ENCODE data around the gene IL18BP. TPM values are rescaled to one million over a fixed set of nuclear protein-coding genes. Genes with fewer than 3 reads are reported as not detected.

The IL18BP gene
- total RNA-seq, 2 experiments from 2014 or later: 7.8 to 8.2 TPM

DNA sequence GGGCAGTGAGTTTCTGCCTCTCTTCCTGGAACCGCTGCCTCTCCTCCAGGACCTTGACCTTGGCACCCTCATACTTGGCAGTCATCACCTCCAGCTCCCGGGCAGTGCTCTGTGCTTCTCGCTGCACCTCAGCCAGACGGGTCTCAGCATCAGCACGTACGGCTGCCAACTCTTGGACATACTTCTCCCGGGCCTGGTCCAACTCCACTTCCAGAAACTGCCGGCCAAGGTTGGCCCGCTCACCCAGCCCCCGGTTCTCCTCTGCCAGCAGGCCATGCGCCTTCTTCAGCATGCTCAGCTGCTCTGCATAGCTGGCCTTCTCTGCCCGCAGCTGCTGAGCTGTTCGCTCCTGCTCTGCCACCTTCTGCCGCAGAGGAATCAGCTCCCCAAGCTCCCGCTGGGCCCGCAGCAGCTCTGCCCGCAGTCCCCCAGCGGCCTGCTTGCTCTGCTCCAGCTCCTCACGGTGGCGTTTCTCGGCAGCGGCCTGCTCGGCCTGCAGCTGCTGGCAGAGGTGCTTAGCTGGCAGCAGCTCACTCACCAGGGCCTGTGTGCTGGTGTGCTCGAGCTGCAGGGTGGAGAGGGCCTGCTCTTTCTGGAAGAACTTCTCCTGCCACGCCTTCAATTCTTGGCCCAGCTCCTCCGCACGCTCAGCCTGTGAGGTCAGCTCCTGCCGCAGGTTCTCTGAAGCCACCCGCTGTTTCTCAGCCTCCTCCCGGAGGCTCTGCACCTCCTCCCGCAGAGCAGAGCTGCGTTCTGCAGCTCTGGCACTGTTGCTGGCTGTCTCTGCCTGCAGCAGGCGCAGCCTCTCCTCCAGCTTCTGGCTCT is 14.4 kb downstream of the IL18BP start:
- H3K27ac Mint-ChIP-seq: no peak overlapping the region
- intact Hi-C loops (cut with micrococcal nuclease): no loop called here
- DNase-seq: no peak
- no peak for ATAC-seq
- TF ChIP-seq, protein P1, sequence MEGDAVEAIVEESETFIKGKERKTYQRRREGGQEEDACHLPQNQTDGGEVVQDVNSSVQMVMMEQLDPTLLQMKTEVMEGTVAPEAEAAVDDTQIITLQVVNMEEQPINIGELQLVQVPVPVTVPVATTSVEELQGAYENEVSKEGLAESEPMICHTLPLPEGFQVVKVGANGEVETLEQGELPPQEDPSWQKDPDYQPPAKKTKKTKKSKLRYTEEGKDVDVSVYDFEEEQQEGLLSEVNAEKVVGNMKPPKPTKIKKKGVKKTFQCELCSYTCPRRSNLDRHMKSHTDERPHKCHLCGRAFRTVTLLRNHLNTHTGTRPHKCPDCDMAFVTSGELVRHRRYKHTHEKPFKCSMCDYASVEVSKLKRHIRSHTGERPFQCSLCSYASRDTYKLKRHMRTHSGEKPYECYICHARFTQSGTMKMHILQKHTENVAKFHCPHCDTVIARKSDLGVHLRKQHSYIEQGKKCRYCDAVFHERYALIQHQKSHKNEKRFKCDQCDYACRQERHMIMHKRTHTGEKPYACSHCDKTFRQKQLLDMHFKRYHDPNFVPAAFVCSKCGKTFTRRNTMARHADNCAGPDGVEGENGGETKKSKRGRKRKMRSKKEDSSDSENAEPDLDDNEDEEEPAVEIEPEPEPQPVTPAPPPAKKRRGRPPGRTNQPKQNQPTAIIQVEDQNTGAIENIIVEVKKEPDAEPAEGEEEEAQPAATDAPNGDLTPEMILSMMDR (IDR thresholded peaks at IDR 0.05): no peak
- no peaks in the 10 kb centered on the region for H3K9me3 Mint-ChIP-seq
- H3K4me1 Mint-ChIP-seq (ENCODE audit: low read depth): no peaks in the 10 kb centered on the region
- H3K36me3 Mint-ChIP-seq (ENCODE audit: low read depth): peaks cover 46% of the 10 kb centered on the region
- ChIA-PET POLR2A (interaction anchor here (1.0 to 3.0 kb wide), 5 partner anchors 12 to 686 kb away, joined by 3 to 9 read pairs (median 5); partner anchors contain the start of gene IL18BP), CTCF (interaction anchor here (0.7 to 5.5 kb wide), 2 partner anchors 12 to 36 kb away, joined by 3 to 36 read pairs; no protein-coding TSS in a partner anchor)
- no peak overlapping the region for H3K4me3 Mint-ChIP-seq
- H3K27me3 Mint-ChIP-seq: no peaks in the 10 kb centered on the region

DNA sequence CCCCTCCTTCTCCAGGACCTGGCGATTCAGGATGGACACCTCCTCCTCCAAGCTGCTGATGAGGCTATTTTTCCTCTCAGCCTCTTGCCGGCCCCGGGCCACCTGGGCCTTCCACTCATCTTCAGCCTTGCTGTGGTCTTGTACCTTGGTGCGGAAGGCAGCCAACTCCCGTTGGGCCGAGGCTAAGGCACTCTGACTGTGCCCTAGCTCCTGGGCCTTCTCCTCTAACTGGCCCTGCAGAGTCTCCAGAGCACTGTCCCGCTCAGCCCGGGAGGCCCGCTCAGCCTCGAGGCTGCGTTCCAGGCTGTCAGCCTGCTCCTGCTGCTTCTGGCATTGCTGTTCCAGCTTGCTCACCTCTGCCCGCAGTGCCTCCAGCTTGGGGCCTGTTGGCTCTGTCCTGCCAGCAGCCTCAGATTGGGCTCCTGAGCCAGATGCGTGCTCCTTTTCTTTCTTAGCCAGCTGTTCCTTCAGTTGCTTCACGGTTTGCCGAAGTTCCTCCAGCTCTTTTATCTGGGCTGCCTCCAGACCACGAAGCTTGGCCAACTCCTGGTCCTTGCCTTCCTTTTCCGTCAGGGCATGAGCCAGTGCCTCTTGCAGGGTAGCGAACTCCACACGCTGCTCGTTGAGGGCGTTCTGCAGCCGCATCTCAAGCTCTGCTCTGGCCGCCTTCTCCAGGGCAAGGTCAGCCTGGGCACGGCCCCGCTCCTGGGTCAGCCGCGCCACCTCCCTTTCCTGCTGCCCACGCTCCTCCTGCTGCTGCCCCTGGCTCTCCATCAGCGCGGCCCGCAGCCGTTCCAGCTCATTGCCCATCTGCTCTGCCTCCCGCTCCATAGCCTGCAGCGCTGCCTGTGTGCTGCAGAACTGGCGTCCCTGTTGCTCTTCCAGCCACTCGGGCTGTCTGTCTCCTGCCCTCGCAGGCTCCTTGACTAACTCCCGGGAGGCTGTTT is 15.3 kb downstream of the IL18BP start:
- POLR2A ChIA-PET: interaction anchor here (1.1 to 3.0 kb wide), 4 partner anchors 11 to 31 kb away, joined by 5 to 9 read pairs (median 8); partner anchors contain the start of gene IL18BP
- ATAC-seq: no peak
- Mint-ChIP-seq H3K9me3 (no peaks in the 10 kb centered on the region), H3K36me3 (ENCODE audit: low read depth) (peaks cover 52% of the 10 kb centered on the region), H3K27ac (no peak overlapping the region), H3K4me3 (no peak overlapping the region), H3K4me1 (ENCODE audit: low read depth) (no peaks in the 10 kb centered on the region), H3K27me3 (no peaks in the 10 kb centered on the region)
- no peak for DNase-seq
- CTCF ChIA-PET: interaction anchor here (1.1 to 5.5 kb wide), 4 partner anchors 11 to 130 kb away, joined by 3 to 36 read pairs (median 11); no protein-coding TSS in a partner anchor
- TF ChIP-seq, protein P1 (IDR thresholded peaks at IDR 0.05): no peak
- intact Hi-C loops (cut with micrococcal nuclease): no loop called here

DNA sequence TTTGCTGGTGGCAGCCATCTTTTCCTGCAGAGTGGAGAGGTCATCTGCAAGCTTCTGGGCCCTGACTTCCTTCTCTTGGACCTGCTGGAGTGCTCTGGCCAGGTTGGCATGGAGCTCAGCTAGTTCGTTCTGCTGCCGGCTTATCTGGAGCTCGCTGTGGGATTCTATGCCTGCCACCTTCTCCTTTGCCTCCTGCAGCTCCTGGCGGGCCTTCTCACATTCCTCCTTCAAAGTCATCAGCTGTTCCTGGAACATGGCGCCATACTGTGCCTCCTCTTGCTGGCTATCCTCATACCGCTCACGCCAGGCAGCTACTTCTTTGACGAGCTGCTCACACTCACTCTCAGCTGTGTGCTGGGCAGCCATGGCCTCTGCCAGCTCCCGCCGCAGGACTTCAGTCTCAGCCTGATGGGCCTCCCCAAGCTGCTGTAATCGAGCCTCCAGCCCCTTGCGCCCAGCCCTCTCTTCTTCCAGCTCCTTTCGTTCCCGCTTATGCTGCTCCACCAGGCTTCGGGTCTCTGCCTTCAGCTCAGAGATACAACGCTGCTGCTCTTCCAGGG is 16.1 kb downstream of the IL18BP start:
- no peaks in the 10 kb centered on the region for H3K27me3 Mint-ChIP-seq
- intact Hi-C loops (cut with micrococcal nuclease): no loop called here
- H3K9me3 Mint-ChIP-seq: no peaks in the 10 kb centered on the region

DNA sequence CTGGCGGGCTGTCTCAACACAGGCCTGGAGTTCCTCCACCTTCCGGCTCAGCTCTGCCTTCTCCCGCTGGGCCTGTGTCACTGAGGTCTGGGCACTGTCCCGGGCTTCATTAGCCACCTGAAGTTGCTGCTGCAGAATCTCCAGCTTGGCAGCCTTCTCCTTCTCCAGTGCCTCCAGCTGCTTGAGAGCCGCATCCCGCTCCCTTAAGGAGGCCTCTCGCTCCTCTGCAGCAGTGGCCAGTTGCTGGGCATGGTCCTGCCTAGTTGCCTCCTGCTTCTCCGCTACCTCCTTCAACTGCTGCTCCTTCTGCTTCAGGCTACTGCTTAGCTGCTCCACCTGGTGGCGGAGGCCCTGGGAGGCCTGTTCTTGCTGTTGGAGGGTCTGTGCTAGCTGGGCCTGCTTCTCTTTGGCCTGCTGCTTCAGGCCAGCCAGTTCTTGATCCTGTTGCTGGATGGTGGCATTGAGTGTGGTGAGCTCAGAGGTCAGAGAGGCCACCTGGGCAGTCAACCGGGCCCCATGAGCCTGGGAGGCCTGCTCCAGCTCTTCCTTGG is 16.9 kb downstream of the IL18BP start:
- CTCF ChIA-PET: interaction anchor here (1.1 to 19.6 kb wide), 6 partner anchors 10 to 128 kb away, joined by 3 to 278 read pairs (median 11); partner anchors contain the start of gene LAMTOR1
- Mint-ChIP-seq H3K27me3 (no peaks in the 10 kb centered on the region), H3K36me3 (ENCODE audit: low read depth) (peaks cover 57% of the 10 kb centered on the region), H3K27ac (no peak overlapping the region), H3K4me3 (no peak overlapping the region), H3K4me1 (ENCODE audit: low read depth) (no peaks in the 10 kb centered on the region), H3K9me3 (no peaks in the 10 kb centered on the region)
- POLR2A ChIA-PET: interaction anchor here (0.7 to 2.2 kb wide), 5 partner anchors 9 to 143 kb away, joined by 3 to 6 read pairs (median 3); partner anchors contain the start of gene XNDC1N
- TF ChIP-seq, protein P1 (IDR thresholded peaks at IDR 0.05): no peak
- peak; percentile 25 for ATAC-seq
- intact Hi-C loops (cut with micrococcal nuclease): no loop called here
- peak; percentile 17 for DNase-seq

More for the DNA sequence above, 16.1 kb downstream of the IL18BP start:
- CTCF ChIA-PET: interaction anchor here (1.1 to 19.6 kb wide), 6 partner anchors 10 to 129 kb away, joined by 3 to 278 read pairs (median 11); partner anchors contain the start of gene LAMTOR1
- ATAC-seq (no peak), DNase-seq (no peak)
- POLR2A ChIA-PET: interaction anchor here (0.8 to 3.0 kb wide), 3 partner anchors 10 to 143 kb away, joined by 3 to 9 read pairs (median 6); no protein-coding TSS in a partner anchor
- H3K4me3 Mint-ChIP-seq: no peak overlapping the region
- H3K36me3 Mint-ChIP-seq (ENCODE audit: low read depth): peaks cover 52% of the 10 kb centered on the region
- H3K27ac Mint-ChIP-seq: no peak overlapping the region
- H3K4me1 Mint-ChIP-seq (ENCODE audit: low read depth): no peaks in the 10 kb centered on the region
- TF ChIP-seq, protein P1 (IDR thresholded peaks at IDR 0.05): no peak

Measured in activated CD8-positive, alpha-beta T cell treated with anti-CD3 and anti-CD28 coated beads for 36 hours (primary cell).